Activated T-cell treated with anti-CD3 and anti-CD28 coated beads, Interleukin-2, amount 50 U/mL, for 72 hours (primary cell): ENCODE measurements around the gene PCSK6. TPM values are rescaled to one million over a fixed set of nuclear protein-coding genes. Genes with fewer than 3 reads are reported as not detected.
"Not testable (repeated sequence)": the region's sequence is repeated elsewhere in the genome, so short reads cannot be mapped to it uniquely, and the experiment has no call there.

Experiments used
- ATAC-seq, 2 donors: fragments of 150-1000 bp; cut with Tn5 transposase; replicated peaks in 1 of 2; 2 replicates each; pipeline ENCODE4 v1.10.0; 2021; ENCODE audit warnings: moderate library complexity in 2 of 2, mild to moderate bottlenecking in 1 of 2
- DNase-seq, 2 donors: peaks; one replicate each; pipeline ENCODE4 v3.0.0; 2021 to 2022; ENCODE audit warnings: mixed read lengths in 1 of 2
- H3K27ac Mint-ChIP-seq: one replicate; pipeline ENCODE4 v1.8.0; 2022; ENCODE audit warnings: mild to moderate bottlenecking, moderate library complexity, mixed read lengths
- H3K27me3 Mint-ChIP-seq: one replicate; pipeline ENCODE4 v1.8.0; 2022; ENCODE audit warnings: low read depth, mixed read lengths
- H3K36me3 Mint-ChIP-seq, 2 donors: one replicate each; pipeline ENCODE4 v1.8.0; 2022; ENCODE audit warnings: mixed read lengths in 2 of 2, mild to moderate bottlenecking in 1 of 2; ENCODE audit not compliant: insufficient read depth in 2 of 2
- H3K4me1 Mint-ChIP-seq: one replicate; pipeline ENCODE4 v1.8.0; 2022; ENCODE audit warnings: low read depth, mixed read lengths
- H3K4me3 Mint-ChIP-seq, 2 donors: one replicate each; pipeline ENCODE4 v1.8.0; 2022; ENCODE audit warnings: mild to moderate bottlenecking in 2 of 2, mixed read lengths in 2 of 2, moderate library complexity in 2 of 2
- H3K9me3 Mint-ChIP-seq, 2 donors: one replicate each; pipeline ENCODE4 v1.8.0; 2022; ENCODE audit warnings: mixed read lengths in 2 of 2
- total RNA-seq, 2 donors: library from RNA; stranded (reverse); gene quantifications; one replicate each; pipeline ENCODE4 v1.2.3, GENCODE V29; 2022

The PCSK6 gene
- total RNA-seq, 2 donors from 2014 or later, result 0.51 to 2.3 TPM

GRCh38 chr15:101455291-101456025, 34.0 kb downstream of the PCSK6 start:
- no peaks in the 10 kb centered on the region for H3K9me3 Mint-ChIP-seq

GRCh38 chr15:101454781-101455180, 34.7 kb downstream of the PCSK6 start:
- H3K27me3 Mint-ChIP-seq, result peaks cover 17% of the 10 kb centered on the region
- not testable (repeated sequence) for DNase-seq, H3K9me3 Mint-ChIP-seq, ATAC-seq, H3K4me1 Mint-ChIP-seq, H3K27ac Mint-ChIP-seq, H3K36me3 Mint-ChIP-seq, H3K4me3 Mint-ChIP-seq

More at GRCh38 chr15:101455291-101456025, 34.0 kb downstream of the PCSK6 start:
- Mint-ChIP-seq H3K27me3 (peaks cover 17% of the 10 kb centered on the region), H3K4me1 (peaks cover 13% of the 10 kb centered on the region), H3K27ac (no peak overlapping the region), H3K4me3 (no peak overlapping the region), H3K36me3 (no peaks in the 10 kb centered on the region)
- DNase-seq (peak in 1 of 2 donors; percentile 12), ATAC-seq (peak; percentile 75 to 81)

GRCh38 chr15:101454365-101454764, 35.1 kb downstream of the PCSK6 start:
- DNase-seq (no peak), ATAC-seq (no peak)
- H3K27me3 Mint-ChIP-seq, result peaks cover 18% of the 10 kb centered on the region
- no peak overlapping the region for H3K27ac Mint-ChIP-seq
- no peaks in the 10 kb centered on the region for H3K36me3 Mint-ChIP-seq
- no peak overlapping the region for H3K4me3 Mint-ChIP-seq
- peaks cover 7% of the 10 kb centered on the region for H3K4me1 Mint-ChIP-seq
- H3K9me3 Mint-ChIP-seq, result no peaks in the 10 kb centered on the region

GRCh38 chr15:101453123-101454120, 36.1 kb downstream of the PCSK6 start:
- Mint-ChIP-seq H3K36me3 (no peaks in the 10 kb centered on the region), H3K4me1 (peaks cover 7% of the 10 kb centered on the region), H3K27ac (no peak overlapping the region), H3K27me3 (peaks cover 18% of the 10 kb centered on the region), H3K4me3 (no peak overlapping the region), H3K9me3 (no peaks in the 10 kb centered on the region)
- DNase-seq (no peak), ATAC-seq (no peak)

GRCh38 chr15:101452572-101452971, 36.9 kb downstream of the PCSK6 start:
- no peaks in the 10 kb centered on the region for H3K9me3 Mint-ChIP-seq
- DNase-seq (no peak), ATAC-seq (no peak)
- H3K4me1 Mint-ChIP-seq, result peaks cover 7% of the 10 kb centered on the region
- no peak overlapping the region for H3K4me3 Mint-ChIP-seq
- peaks cover 25% of the 10 kb centered on the region for H3K27me3 Mint-ChIP-seq
- H3K36me3 Mint-ChIP-seq, result no peaks in the 10 kb centered on the region
- H3K27ac Mint-ChIP-seq, result no peak overlapping the region

GRCh38 chr15:101451846-101452245, 37.7 kb downstream of the PCSK6 start:
- Mint-ChIP-seq H3K27me3 (peaks cover 25% of the 10 kb centered on the region), H3K27ac (no peak overlapping the region), H3K9me3 (no peaks in the 10 kb centered on the region), H3K4me3 (no peak overlapping the region), H3K36me3 (no peaks in the 10 kb centered on the region), H3K4me1 (peaks cover 7% of the 10 kb centered on the region)
- ATAC-seq (no peak), DNase-seq (no peak)

- Mint-ChIP-seq H3K27me3 (peaks cover 25% of the 10 kb centered on the region), H3K4me3 (no peak overlapping the region), H3K36me3 (no peaks in the 10 kb centered on the region), H3K4me1 (peaks cover 9% of the 10 kb centered on the region), H3K9me3 (no peaks in the 10 kb centered on the region), H3K27ac (no peak overlapping the region)
- ATAC-seq, result no peak
- no peak for DNase-seq
Measured at GRCh38 chr15:101451266-101451799, 38.2 kb downstream of the PCSK6 start.

- Mint-ChIP-seq H3K36me3 (no peaks in the 10 kb centered on the region), H3K27ac (no peak overlapping the region), H3K4me1 (peaks cover 12% of the 10 kb centered on the region), H3K9me3 (no peaks in the 10 kb centered on the region), H3K4me3 (no peak overlapping the region), H3K27me3 (peaks cover 25% of the 10 kb centered on the region)
- no peak for DNase-seq
- ATAC-seq, result no peak
Measured at GRCh38 chr15:101450403-101451265, 38.9 kb downstream of the PCSK6 start.

- DNase-seq, result no peak
- Mint-ChIP-seq H3K27me3 (peaks cover 25% of the 10 kb centered on the region), H3K27ac (no peak overlapping the region)
Measured at GRCh38 chr15:101449471-101450402, 39.8 kb downstream of the PCSK6 start.

GRCh38 chr15:101448336-101448735, 41.2 kb downstream of the PCSK6 start:
- no peak overlapping the region for H3K27ac Mint-ChIP-seq
- DNase-seq, result no peak
- H3K4me3 Mint-ChIP-seq, result no peak overlapping the region
- ATAC-seq, result no peak
- H3K36me3 Mint-ChIP-seq, result no peaks in the 10 kb centered on the region
- H3K4me1 Mint-ChIP-seq, result peaks cover 5% of the 10 kb centered on the region
- H3K27me3 Mint-ChIP-seq, result peaks cover 31% of the 10 kb centered on the region
- peaks cover 2% of the 10 kb centered on the region in 2 donors for H3K9me3 Mint-ChIP-seq

More at GRCh38 chr15:101449471-101450402, 39.8 kb downstream of the PCSK6 start:
- ATAC-seq, result no peak
- no peaks in the 10 kb centered on the region for H3K36me3 Mint-ChIP-seq
- H3K4me3 Mint-ChIP-seq, result no peak overlapping the region
- peaks cover 5% of the 10 kb centered on the region for H3K4me1 Mint-ChIP-seq
- H3K9me3 Mint-ChIP-seq, result peaks cover 2% of the 10 kb centered on the region in 2 donors

- peaks cover 36% of the 10 kb centered on the region for H3K27me3 Mint-ChIP-seq
- H3K36me3 Mint-ChIP-seq, result no peaks in the 10 kb centered on the region
- DNase-seq (no peak), ATAC-seq (no peak)
- H3K4me3 Mint-ChIP-seq, result no peak overlapping the region
- H3K9me3 Mint-ChIP-seq, result peaks cover 2% of the 10 kb centered on the region in 2 donors
- no peak overlapping the region for H3K27ac Mint-ChIP-seq
- peaks cover 5% of the 10 kb centered on the region for H3K4me1 Mint-ChIP-seq
Measured at GRCh38 chr15:101447561-101448071, 41.9 kb downstream of the PCSK6 start.
